ENCODE measurements around the gene SLN.

- TF ChIP-seq CTCF (IDR thresholded peaks at IDR 0.05) (no peak), POLR2A (IDR thresholded peaks at IDR 0.05) (no peak)
Measured at GRCh38 chr11:107710301-107710700, 1.6 kb downstream of the SLN start.
